Neutrophil (primary cell): ENCODE results near the gene BCL10.

Experiments
- H3K27ac ChIP-seq: fragments of 200-600 bp; sonication (generic); 2 replicates; pipeline ENCODE4 v1.5.1; 2016; ENCODE audit warnings: mild to moderate bottlenecking, moderate library complexity
- H3K27me3 ChIP-seq: fragments of 200-600 bp; sonication (generic); 2 replicates; pipeline ENCODE4 v1.6.0; 2016; ENCODE audit warnings: mild to moderate bottlenecking
- H3K36me3 ChIP-seq: fragments of 200-600 bp; sonication (generic); 2 replicates; pipeline ENCODE4 v1.5.1; 2017
- H3K4me1 ChIP-seq, 2 experiments: fragments of 200-600 bp in 1 of 2; sonication (generic) in 1 of 2; 1 replicate in 1 of 2; 2 replicates in 1 of 2; pipeline versions ENCODE4 v1.5.1 to v1.6.1; 2013 to 2016; ENCODE audit warnings: low read depth in 1 of 2, low read length in 1 of 2, mild to moderate bottlenecking in 1 of 2, moderate library complexity in 1 of 2; ENCODE audit not compliant: control insufficient read depth in 1 of 2, insufficient read depth in 1 of 2
- H3K4me3 ChIP-seq, 2 experiments: fragments of 200-600 bp in 1 of 2; sonication (generic) in 1 of 2; 1 replicate in 1 of 2; 2 replicates in 1 of 2; pipeline ENCODE4 v1.5.1; 2013 to 2016; ENCODE audit warnings: low read depth in 1 of 2, low read length in 1 of 2, mild to moderate bottlenecking in 1 of 2, moderate library complexity in 1 of 2
- H3K9me3 ChIP-seq: fragments of 200-600 bp; sonication (generic); 2 replicates; pipeline ENCODE4 v1.5.1; 2016
- CTCF ChIP-seq: fragments of 200-600 bp; sonication (generic); IDR thresholded peaks from 2 replicates; pipeline ENCODE4 v1.5.1; 2016; ENCODE audit warnings: antibody characterized with exemption

Gene BCL10

DNA sequence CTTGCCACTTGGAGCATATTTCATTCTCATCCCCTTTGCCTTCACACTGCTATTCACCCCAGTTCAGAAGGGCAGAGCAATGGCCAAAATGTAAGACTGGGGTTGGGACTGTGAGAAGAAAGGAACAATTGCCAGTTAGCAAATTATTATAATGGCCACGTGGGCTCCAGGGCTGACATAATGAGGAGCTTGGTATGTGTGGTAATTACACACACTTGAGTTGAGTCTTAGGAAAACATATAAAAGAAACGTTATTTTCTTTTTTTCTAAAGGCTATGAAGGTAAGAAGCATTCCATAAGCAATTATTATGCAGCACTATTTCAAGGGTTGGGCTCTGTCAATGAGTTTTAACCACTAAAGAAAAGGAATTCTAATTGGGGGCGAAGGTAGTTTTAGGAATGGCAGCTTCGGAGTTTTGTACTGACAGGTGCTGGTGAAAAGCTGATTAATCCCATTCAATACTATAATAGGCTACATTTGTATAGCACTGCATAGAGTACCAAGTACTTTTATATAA is 32.5 kb upstream of the BCL10 start:
- no peaks in the 10 kb centered on the region for H3K9me3 ChIP-seq
- peaks cover 43% of the 10 kb centered on the region for H3K27me3 ChIP-seq
- no peaks in the 10 kb centered on the region for H3K4me1 ChIP-seq
- no peak overlapping the region for H3K27ac ChIP-seq
- no peak for TF ChIP-seq CTCF
- no peaks in the 10 kb centered on the region for H3K36me3 ChIP-seq
- no peak overlapping the region for H3K4me3 ChIP-seq

GRCh38 chr1:85307987-85308832 is 31.8 kb upstream of the BCL10 start:
- Histone ChIP-seq H3K36me3 (no peaks in the 10 kb centered on the region), H3K4me3 (no peak overlapping the region), H3K9me3 (no peaks in the 10 kb centered on the region), H3K4me1 (no peaks in the 10 kb centered on the region), H3K27ac (no peak overlapping the region), H3K27me3 (peaks cover 43% of the 10 kb centered on the region)
- no peak for TF ChIP-seq CTCF

DNA sequence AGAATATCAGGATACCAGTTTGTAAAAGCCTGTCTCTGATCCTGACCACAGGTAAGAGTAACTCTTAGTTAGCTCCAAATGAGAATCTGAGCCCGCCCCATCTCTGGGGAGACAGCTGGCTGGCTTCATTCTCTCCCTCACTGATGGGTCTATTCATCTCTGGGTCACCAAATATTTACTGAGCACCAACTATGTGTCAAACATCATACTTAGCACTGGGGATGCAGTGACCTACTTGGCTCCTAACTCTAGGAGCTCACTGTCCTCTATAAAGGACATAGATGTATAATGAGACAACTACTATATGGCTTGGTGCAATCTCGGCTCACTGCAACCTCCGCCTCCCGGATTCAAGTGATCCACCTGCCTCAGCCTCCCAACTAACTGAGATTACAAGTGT is 29.8 kb upstream of the BCL10 start:
- Histone ChIP-seq H3K36me3 (no peaks in the 10 kb centered on the region), H3K4me1 (no peaks in the 10 kb centered on the region), H3K27me3 (peaks cover 43% of the 10 kb centered on the region), H3K4me3 (no peak overlapping the region), H3K27ac (no peak overlapping the region), H3K9me3 (no peaks in the 10 kb centered on the region)
- TF ChIP-seq CTCF: no peak

GRCh38 chr1:85303440-85304162 is 27.2 kb upstream of the BCL10 start:
- TF ChIP-seq CTCF: no peak

GRCh38 chr1:85300140-85300539 is 23.7 kb upstream of the BCL10 start:
- TF ChIP-seq CTCF: no peak
- no peaks in the 10 kb centered on the region for H3K36me3 ChIP-seq
- H3K4me1 ChIP-seq: no peaks in the 10 kb centered on the region
- H3K27ac ChIP-seq: no peak overlapping the region
- no peaks in the 10 kb centered on the region for H3K9me3 ChIP-seq
- H3K27me3 ChIP-seq: no peaks in the 10 kb centered on the region
- no peak overlapping the region for H3K4me3 ChIP-seq

More at GRCh38 chr1:85303440-85304162, 27.2 kb upstream of the BCL10 start:
- no peaks in the 10 kb centered on the region for H3K9me3 ChIP-seq
- H3K4me1 ChIP-seq: no peaks in the 10 kb centered on the region
- no peaks in the 10 kb centered on the region for H3K36me3 ChIP-seq
- no peak overlapping the region for H3K4me3 ChIP-seq
- H3K27me3 ChIP-seq: peaks cover 19% of the 10 kb centered on the region
- no peak overlapping the region for H3K27ac ChIP-seq
